CD14-positive monocyte (primary cell): Measurements from ENCODE around the gene CRCP. TPM values are rescaled to one million over a fixed set of nuclear protein-coding genes. Genes with fewer than 3 reads are reported as not detected.
A peak's percentile ranks its signal among the peaks of the same experiment; 100 is the strongest.

Experiments used
- DNase-seq, 3 donors: peaks; one replicate each; pipeline ENCODE4 v3.0.0-alpha.2; 2011 to 2022
- H2AFZ ChIP-seq: 2 replicates; pipeline ENCODE4 v1.6.0; 2012; ENCODE audit warnings: mild to moderate bottlenecking, low read depth, low read length, inconsistent platforms; ENCODE audit not compliant: insufficient read depth, poor library complexity, severe bottlenecking
- H3K27ac ChIP-seq, 2 donors: 1 replicate in 1 of 2; 2 replicates in 1 of 2; pipeline ENCODE4 v1.5.1; 2012 to 2013; ENCODE audit warnings: low read length in 2 of 2, control low read depth in 1 of 2, inconsistent platforms in 1 of 2, low read depth in 1 of 2, mild to moderate bottlenecking in 1 of 2
- H3K27me3 ChIP-seq, 2 donors: one replicate each; pipeline versions ENCODE4 v1.6.0 to v1.6.1; 2011 to 2013; ENCODE audit warnings: low read length in 2 of 2; ENCODE audit not compliant: control insufficient read depth in 2 of 2, insufficient read depth in 2 of 2
- H3K36me3 ChIP-seq, 2 donors: replicated peaks in 1 of 2; 1 replicate in 1 of 2; 2 replicates in 1 of 2; pipeline versions ENCODE4 v1.5.1 to v1.6.1; 2012 to 2013; ENCODE audit warnings: low read length in 2 of 2, control low read depth in 1 of 2, inconsistent platforms in 1 of 2, mild to moderate bottlenecking in 1 of 2; ENCODE audit not compliant: insufficient read depth in 2 of 2, control insufficient read depth in 1 of 2
- H3K4me1 ChIP-seq, 2 donors: 1 replicate in 1 of 2; 2 replicates in 1 of 2; pipeline versions ENCODE4 v1.5.1 to v1.6.1; 2012 to 2013; ENCODE audit warnings: low read length in 2 of 2, control low read depth in 1 of 2, inconsistent platforms in 1 of 2, mild to moderate bottlenecking in 1 of 2, moderate library complexity in 1 of 2; ENCODE audit not compliant: insufficient read depth in 2 of 2, control insufficient read depth in 1 of 2
- H3K4me2 ChIP-seq: replicated peaks from 2 replicates; pipeline ENCODE3; 2012; ENCODE audit warnings: low read length, moderate library complexity, mild to moderate bottlenecking; ENCODE audit not compliant: poor library complexity, severe bottlenecking; ENCODE audit errors: extremely low read depth
- H3K4me3 ChIP-seq, 3 experiments: fragments of 200-600 bp in 1 of 3; sonication (generic) in 1 of 3; replicated peaks in 1 of 3; 1 replicate in 2 of 3; 2 replicates in 1 of 3; pipeline ENCODE4 v1.5.1; 2011 to 2013; ENCODE audit warnings: low read length in 3 of 3, mild to moderate bottlenecking in 3 of 3, control low read depth in 2 of 3, low read depth in 2 of 3, inconsistent platforms in 1 of 3, moderate library complexity in 1 of 3
- H3K79me2 ChIP-seq: 2 replicates; pipeline ENCODE4 v1.6.0; 2012; ENCODE audit warnings: mild to moderate bottlenecking, control low read depth, inconsistent platforms, low read length, moderate library complexity; ENCODE audit not compliant: insufficient read depth
- H3K9ac ChIP-seq: 2 replicates; pipeline ENCODE4 v1.6.0; 2017; ENCODE audit warnings: low read length, mild to moderate bottlenecking; ENCODE audit not compliant: insufficient read depth, poor library complexity, severe bottlenecking
- H3K9me3 ChIP-seq, 2 donors: replicated peaks in 1 of 2; 1 replicate in 1 of 2; 2 replicates in 1 of 2; pipeline versions ENCODE4 v1.5.1 to v1.6.1; 2012 to 2013; ENCODE audit warnings: low read length in 2 of 2, control low read depth in 1 of 2; ENCODE audit not compliant: control insufficient read depth in 1 of 2, insufficient read depth in 1 of 2
- H4K20me1 ChIP-seq: 2 replicates; pipeline ENCODE4 v1.6.0; 2012; ENCODE audit warnings: mild to moderate bottlenecking, low read length, control low read depth, moderate library complexity; ENCODE audit not compliant: insufficient read depth
- H3K27ac Mint-ChIP-seq, 7 donors: one replicate each; pipeline ENCODE4 v1.8.0; 2020; ENCODE audit warnings: mild to moderate bottlenecking in 7 of 7, mixed read lengths in 7 of 7, moderate library complexity in 6 of 7, inconsistent platforms in 2 of 7
- H3K27me3 Mint-ChIP-seq, 3 donors: one replicate each; pipeline ENCODE4 v1.8.0; 2021 to 2022; ENCODE audit warnings: low read depth in 3 of 3, mild to moderate bottlenecking in 3 of 3, mixed read lengths in 3 of 3, moderate library complexity in 3 of 3, inconsistent platforms in 1 of 3
- H3K36me3 Mint-ChIP-seq, 2 donors: one replicate each; pipeline ENCODE4 v1.8.0; 2020; ENCODE audit warnings: mixed read lengths in 2 of 2, inconsistent platforms in 1 of 2, mild to moderate bottlenecking in 1 of 2
- H3K4me1 Mint-ChIP-seq: one replicate; pipeline ENCODE4 v1.8.0; 2020; ENCODE audit warnings: mild to moderate bottlenecking, mixed read lengths
- H3K4me3 Mint-ChIP-seq, 2 donors: one replicate each; pipeline ENCODE4 v1.8.0; 2020; ENCODE audit warnings: mild to moderate bottlenecking in 2 of 2, mixed read lengths in 2 of 2, moderate library complexity in 1 of 2
- H3K9me3 Mint-ChIP-seq, 7 donors: one replicate each; pipeline ENCODE4 v1.8.0; 2020 to 2022; ENCODE audit warnings: mixed read lengths in 7 of 7, mild to moderate bottlenecking in 6 of 7, moderate library complexity in 6 of 7, inconsistent platforms in 2 of 7
- WGBS: methylation state at CpG from one replicate; pipeline ENCODE4 v1.1.5; 2013; ENCODE audit warnings: missing lambda C conversion rate; ENCODE audit not compliant: insufficient coverage; 5-methylcytosine and 5-hydroxymethylcytosine counted together
- intact Hi-C, 2 donors: fragments of 100-400 bp; cut with micrococcal nuclease; formaldehyde crosslinking; loops; one replicate each; pipeline versions ENCODE4 v1.15.0 to v1.15.1; 2023
- polyA plus RNA-seq, 3 donors: library from polyadenylated mRNA; depleted of rRNA in 1 of 3; unstranded in 2 of 3; stranded (reverse) in 1 of 3; fragments of 300-500 nt in 2 of 3; fragments of >200 nt in 1 of 3; fragmentation: Illumina TruSeq in 2 of 3; gene quantifications; 1 replicate in 2 of 3; 2 replicates in 1 of 3; pipeline ENCODE4 v1.2.3, GENCODE V29; 2012 to 2021
- TF ChIP-seq, protein P1 (sequence below): fragments of 200-600 bp; IDR thresholded peaks from one replicate; pipeline ENCODE4 v1.8.0; 2022; ENCODE audit warnings: antibody characterized with exemption, mild to moderate bottlenecking

CRCP gene
- polyA plus RNA-seq, 3 donors: 14.0 to 19.9 (median 15.5) TPM

DNA sequence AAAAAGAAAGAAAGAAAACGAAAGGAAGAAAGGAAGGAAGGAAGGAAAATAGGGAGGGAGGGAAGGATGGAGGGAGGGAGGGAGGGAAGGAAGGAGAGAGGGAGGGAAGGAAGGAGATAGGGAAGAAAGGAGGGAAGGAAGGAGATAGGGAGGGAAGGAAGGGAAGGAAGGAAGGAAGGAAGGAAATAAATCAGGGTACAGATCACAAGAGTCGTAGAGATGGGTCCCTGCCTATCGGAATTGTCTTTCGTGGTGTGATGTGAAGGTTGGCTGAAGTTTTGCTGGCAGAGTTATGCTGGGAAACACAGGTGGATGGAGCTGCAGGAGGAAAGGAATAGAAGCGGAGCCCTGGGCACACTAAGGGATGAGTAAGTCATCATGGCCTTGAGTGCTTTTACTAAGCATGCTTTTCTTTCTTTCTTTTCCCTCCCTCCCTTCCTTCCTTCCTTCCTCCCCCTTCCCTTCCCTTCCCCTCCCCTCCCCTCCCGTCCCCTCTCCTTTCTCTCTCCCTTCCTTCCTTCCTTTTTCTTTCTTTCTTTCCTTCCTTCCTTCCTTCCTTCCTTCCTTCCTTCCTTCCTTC is 78.6 kb downstream of the CRCP start:
- intact Hi-C loops: no loop called here
- H3K36me3 Mint-ChIP-seq: no peaks in the 10 kb centered on the region
- TF ChIP-seq, protein P1, sequence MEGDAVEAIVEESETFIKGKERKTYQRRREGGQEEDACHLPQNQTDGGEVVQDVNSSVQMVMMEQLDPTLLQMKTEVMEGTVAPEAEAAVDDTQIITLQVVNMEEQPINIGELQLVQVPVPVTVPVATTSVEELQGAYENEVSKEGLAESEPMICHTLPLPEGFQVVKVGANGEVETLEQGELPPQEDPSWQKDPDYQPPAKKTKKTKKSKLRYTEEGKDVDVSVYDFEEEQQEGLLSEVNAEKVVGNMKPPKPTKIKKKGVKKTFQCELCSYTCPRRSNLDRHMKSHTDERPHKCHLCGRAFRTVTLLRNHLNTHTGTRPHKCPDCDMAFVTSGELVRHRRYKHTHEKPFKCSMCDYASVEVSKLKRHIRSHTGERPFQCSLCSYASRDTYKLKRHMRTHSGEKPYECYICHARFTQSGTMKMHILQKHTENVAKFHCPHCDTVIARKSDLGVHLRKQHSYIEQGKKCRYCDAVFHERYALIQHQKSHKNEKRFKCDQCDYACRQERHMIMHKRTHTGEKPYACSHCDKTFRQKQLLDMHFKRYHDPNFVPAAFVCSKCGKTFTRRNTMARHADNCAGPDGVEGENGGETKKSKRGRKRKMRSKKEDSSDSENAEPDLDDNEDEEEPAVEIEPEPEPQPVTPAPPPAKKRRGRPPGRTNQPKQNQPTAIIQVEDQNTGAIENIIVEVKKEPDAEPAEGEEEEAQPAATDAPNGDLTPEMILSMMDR: no peak
- Histone ChIP-seq H3K27me3 (no peaks in the 10 kb centered on the region), H4K20me1 (no peaks in the 10 kb centered on the region), H3K79me2 (no peaks in the 10 kb centered on the region), H3K4me1 (no peaks in the 10 kb centered on the region), H3K9me3 (no peaks in the 10 kb centered on the region), H3K4me3 (no peak overlapping the region), H3K36me3 (no peaks in the 10 kb centered on the region), H2AFZ (no peak overlapping the region), H3K9ac (no peak overlapping the region), H3K27ac (no peak overlapping the region), H3K4me2 (no peak overlapping the region)
- peak overlapping the region in 1 of 7 donors; percentile 57 for H3K27ac Mint-ChIP-seq
- H3K4me1 Mint-ChIP-seq: peaks cover 5% of the 10 kb centered on the region
- peaks cover 1 to 6% (median 3%) of the 10 kb centered on the region in 3 donors for H3K27me3 Mint-ChIP-seq
- peaks cover 0 to 5% (median 2%) of the 10 kb centered on the region in 7 donors for H3K9me3 Mint-ChIP-seq
- no peak overlapping the region for H3K4me3 Mint-ChIP-seq
- DNase-seq: no peak
- 72% methylated on average over 4 of the region's 6 CpGs for WGBS

DNA sequence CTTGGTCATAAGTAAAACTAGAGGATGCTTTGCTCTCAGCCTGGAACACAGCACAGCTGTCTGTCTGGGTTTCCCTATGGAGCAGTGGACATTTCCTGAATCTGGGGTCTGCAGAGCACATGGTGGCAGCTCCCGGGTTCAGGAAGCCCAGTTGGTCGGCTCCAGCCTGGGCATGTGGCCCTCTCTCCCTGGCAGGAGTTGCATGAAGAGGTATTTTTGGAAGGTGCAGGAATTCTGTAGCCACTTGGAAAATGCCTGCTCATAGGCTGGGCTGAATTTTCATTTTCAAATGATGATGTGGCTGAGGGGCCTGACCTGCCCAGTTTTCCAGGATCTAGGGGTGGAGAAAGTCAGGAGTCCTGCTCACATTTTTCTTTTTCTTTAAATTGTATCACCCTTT is 83.8 kb downstream of the CRCP start:
- H3K79me2 ChIP-seq: no peaks in the 10 kb centered on the region
- H3K36me3 ChIP-seq: no peaks in the 10 kb centered on the region
- H3K4me1 ChIP-seq: no peaks in the 10 kb centered on the region
- H2AFZ ChIP-seq: no peak overlapping the region
- 100% methylated on average over 1 of the region's 2 CpGs for WGBS
- no peak overlapping the region for H3K9ac ChIP-seq
- no peaks in the 10 kb centered on the region for H3K36me3 Mint-ChIP-seq
- TF ChIP-seq, protein P1: no peak
- no peaks in the 10 kb centered on the region for H4K20me1 ChIP-seq
- H3K27me3 Mint-ChIP-seq: peaks cover 14 to 31% (median 18%) of the 10 kb centered on the region in 3 donors
- no peak overlapping the region for H3K4me3 ChIP-seq
- H3K4me1 Mint-ChIP-seq: peaks cover 11% of the 10 kb centered on the region
- DNase-seq: no peak
- H3K27ac ChIP-seq: no peak overlapping the region
- no peak overlapping the region for H3K4me2 ChIP-seq
- peaks cover 0 to 14% of the 10 kb centered on the region in 2 donors for H3K27me3 ChIP-seq
- H3K27ac Mint-ChIP-seq: no peak overlapping the region
- H3K9me3 ChIP-seq: no peaks in the 10 kb centered on the region
- no peak overlapping the region for H3K4me3 Mint-ChIP-seq
- peaks cover 0 to 2% (median 0%) of the 10 kb centered on the region in 7 donors for H3K9me3 Mint-ChIP-seq
- intact Hi-C loops: no loop called here
